Neutrophil (primary cell): ENCODE results near the gene SLC7A1.

Source experiments
- H3K27ac ChIP-seq: fragments of 200-600 bp; sonication (generic); 2 replicates; pipeline ENCODE4 v1.5.1; 2016; ENCODE audit warnings: mild to moderate bottlenecking, moderate library complexity
- H3K27me3 ChIP-seq: fragments of 200-600 bp; sonication (generic); 2 replicates; pipeline ENCODE4 v1.6.0; 2016; ENCODE audit warnings: mild to moderate bottlenecking
- H3K36me3 ChIP-seq: fragments of 200-600 bp; sonication (generic); 2 replicates; pipeline ENCODE4 v1.5.1; 2017
- H3K4me1 ChIP-seq, 2 experiments: fragments of 200-600 bp in 1 of 2; sonication (generic) in 1 of 2; 1 replicate in 1 of 2; 2 replicates in 1 of 2; pipeline versions ENCODE4 v1.5.1 to v1.6.1; 2013 to 2016; ENCODE audit warnings: low read depth in 1 of 2, low read length in 1 of 2, mild to moderate bottlenecking in 1 of 2, moderate library complexity in 1 of 2; ENCODE audit not compliant: control insufficient read depth in 1 of 2, insufficient read depth in 1 of 2
- H3K4me3 ChIP-seq, 2 experiments: fragments of 200-600 bp in 1 of 2; sonication (generic) in 1 of 2; 1 replicate in 1 of 2; 2 replicates in 1 of 2; pipeline ENCODE4 v1.5.1; 2013 to 2016; ENCODE audit warnings: low read depth in 1 of 2, low read length in 1 of 2, mild to moderate bottlenecking in 1 of 2, moderate library complexity in 1 of 2
- H3K9me3 ChIP-seq: fragments of 200-600 bp; sonication (generic); 2 replicates; pipeline ENCODE4 v1.5.1; 2016
- TF ChIP-seq, protein P1 (sequence below): fragments of 200-600 bp; sonication (generic); IDR thresholded peaks from 2 replicates; pipeline ENCODE4 v1.5.1; 2016; ENCODE audit warnings: antibody characterized with exemption

SLC7A1 gene

DNA sequence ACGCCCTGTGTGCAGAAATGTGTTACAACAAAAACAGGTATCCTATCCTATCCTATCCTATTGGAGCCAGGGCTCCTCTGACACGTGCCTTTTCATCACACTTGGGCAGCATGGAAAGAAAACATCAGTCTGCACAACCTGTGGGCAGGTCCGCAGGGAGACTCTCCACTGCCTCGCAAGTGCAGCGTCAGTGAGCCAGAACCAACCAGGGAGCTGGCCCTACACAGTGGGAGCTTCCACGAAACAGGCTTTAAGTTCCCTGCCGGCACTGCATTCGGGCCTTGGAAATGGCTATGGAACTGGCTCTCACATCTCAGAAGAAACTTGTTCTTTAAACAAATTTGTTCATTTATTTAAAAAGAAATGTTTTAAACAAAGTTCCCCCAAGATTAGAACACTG is 49.5 kb downstream of the SLC7A1 start:
- H3K9me3 ChIP-seq, result no peaks in the 10 kb centered on the region
- H3K27me3 ChIP-seq, result no peaks in the 10 kb centered on the region
- no peak overlapping the region for H3K4me3 ChIP-seq
- no peaks in the 10 kb centered on the region for H3K4me1 ChIP-seq
- TF ChIP-seq, protein P1, sequence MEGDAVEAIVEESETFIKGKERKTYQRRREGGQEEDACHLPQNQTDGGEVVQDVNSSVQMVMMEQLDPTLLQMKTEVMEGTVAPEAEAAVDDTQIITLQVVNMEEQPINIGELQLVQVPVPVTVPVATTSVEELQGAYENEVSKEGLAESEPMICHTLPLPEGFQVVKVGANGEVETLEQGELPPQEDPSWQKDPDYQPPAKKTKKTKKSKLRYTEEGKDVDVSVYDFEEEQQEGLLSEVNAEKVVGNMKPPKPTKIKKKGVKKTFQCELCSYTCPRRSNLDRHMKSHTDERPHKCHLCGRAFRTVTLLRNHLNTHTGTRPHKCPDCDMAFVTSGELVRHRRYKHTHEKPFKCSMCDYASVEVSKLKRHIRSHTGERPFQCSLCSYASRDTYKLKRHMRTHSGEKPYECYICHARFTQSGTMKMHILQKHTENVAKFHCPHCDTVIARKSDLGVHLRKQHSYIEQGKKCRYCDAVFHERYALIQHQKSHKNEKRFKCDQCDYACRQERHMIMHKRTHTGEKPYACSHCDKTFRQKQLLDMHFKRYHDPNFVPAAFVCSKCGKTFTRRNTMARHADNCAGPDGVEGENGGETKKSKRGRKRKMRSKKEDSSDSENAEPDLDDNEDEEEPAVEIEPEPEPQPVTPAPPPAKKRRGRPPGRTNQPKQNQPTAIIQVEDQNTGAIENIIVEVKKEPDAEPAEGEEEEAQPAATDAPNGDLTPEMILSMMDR, result no peak
- H3K27ac ChIP-seq, result no peak overlapping the region
- peaks cover 6% of the 10 kb centered on the region for H3K36me3 ChIP-seq

DNA sequence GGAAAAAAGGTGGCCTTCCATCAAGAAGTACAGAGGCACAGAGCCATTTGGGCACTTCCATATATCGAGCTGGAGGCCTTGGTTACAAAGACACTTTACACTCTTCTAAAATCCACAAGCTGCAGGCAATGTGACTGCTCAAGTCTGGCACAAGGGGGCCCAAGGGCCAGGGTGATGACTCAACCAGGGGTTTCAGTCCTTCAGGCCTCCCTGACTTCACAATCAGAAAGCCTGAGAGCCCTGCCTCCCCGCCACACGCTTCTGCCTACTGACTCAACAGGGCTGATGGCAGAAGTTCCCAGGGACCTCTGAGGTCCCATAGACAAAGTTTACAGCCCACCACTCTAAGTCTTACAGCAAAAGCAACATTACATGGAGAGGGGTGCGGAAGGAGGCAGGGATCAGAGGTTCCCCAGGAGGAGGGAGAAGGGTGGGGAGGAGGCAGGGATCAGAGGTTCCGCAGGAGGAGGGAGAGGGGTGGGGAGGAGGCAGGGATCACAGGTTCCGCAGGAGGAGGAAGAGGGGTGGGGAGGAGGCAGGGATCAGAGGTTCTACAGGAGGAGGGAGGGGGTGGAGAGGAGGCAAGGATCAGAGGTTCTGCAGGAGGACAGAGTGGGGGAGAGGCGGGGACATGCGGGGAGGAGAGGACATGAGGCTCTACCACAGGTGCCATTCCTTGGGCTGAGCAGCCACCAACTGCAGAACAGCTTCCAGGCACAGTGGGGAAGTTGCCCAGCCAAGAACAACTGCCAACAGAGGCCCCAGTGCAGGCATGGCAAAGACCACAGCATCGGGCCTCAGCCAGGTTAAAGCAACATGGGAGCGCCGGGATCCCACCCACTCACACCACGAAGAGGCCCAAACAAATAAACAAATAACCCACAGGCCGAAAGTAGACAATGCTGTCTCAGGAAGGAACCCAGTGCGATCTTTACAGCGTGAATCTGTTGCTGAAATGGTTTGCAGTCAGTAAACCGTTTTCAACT is 52.0 kb downstream of the SLC7A1 start:
- Histone ChIP-seq H3K4me1 (no peaks in the 10 kb centered on the region), H3K27me3 (no peaks in the 10 kb centered on the region), H3K9me3 (no peaks in the 10 kb centered on the region), H3K36me3 (no peaks in the 10 kb centered on the region), H3K4me3 (no peak overlapping the region), H3K27ac (no peak overlapping the region)
- TF ChIP-seq, protein P1, result no peak

DNA sequence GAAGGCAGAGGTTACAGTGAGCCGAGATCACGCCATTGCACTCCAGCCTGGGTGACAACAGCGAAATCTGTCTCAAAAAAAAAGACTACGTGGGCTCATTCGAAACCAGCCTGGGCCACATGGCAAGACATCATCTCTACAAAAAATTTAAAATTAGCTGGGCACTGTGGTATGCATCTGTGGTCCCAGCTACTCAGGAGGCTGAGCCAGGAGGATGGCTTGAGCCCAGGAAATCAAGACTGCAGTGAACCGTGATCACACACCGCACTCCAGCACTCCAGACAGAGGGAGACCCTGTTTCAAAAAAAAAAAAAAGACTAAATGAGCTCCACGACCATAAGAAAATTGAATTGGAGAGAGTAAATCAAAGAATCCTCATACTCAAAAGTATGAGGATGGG is 53.1 kb downstream of the SLC7A1 start:
- H3K36me3 ChIP-seq, result no peaks in the 10 kb centered on the region
- H3K27ac ChIP-seq, result no peak overlapping the region
- no peaks in the 10 kb centered on the region for H3K9me3 ChIP-seq
- H3K27me3 ChIP-seq, result no peaks in the 10 kb centered on the region
- TF ChIP-seq, protein P1, result no peak
- no peaks in the 10 kb centered on the region for H3K4me1 ChIP-seq
- no peak overlapping the region for H3K4me3 ChIP-seq

DNA sequence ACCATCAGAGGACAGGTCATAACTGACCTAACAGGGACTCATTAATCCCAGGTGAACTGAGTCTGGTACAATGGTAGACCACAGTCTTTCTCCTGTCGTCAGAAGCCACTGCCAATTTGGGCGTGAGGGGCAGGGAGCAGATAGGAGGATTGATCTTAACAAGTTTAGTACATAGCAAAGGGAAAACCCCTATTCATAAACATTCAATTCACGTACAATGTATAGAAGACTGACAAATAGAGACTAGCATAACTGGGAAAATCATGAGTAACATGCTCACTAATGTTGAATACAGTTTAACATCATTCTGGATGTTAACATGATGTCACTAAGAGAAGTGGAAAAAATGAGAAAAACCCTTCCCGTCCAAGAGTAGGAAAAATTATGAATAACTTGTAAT is 54.1 kb downstream of the SLC7A1 start:
- TF ChIP-seq, protein P1, result no peak
- Histone ChIP-seq H3K9me3 (no peaks in the 10 kb centered on the region), H3K4me1 (no peaks in the 10 kb centered on the region), H3K4me3 (no peak overlapping the region), H3K36me3 (no peaks in the 10 kb centered on the region), H3K27me3 (no peaks in the 10 kb centered on the region), H3K27ac (no peak overlapping the region)

DNA sequence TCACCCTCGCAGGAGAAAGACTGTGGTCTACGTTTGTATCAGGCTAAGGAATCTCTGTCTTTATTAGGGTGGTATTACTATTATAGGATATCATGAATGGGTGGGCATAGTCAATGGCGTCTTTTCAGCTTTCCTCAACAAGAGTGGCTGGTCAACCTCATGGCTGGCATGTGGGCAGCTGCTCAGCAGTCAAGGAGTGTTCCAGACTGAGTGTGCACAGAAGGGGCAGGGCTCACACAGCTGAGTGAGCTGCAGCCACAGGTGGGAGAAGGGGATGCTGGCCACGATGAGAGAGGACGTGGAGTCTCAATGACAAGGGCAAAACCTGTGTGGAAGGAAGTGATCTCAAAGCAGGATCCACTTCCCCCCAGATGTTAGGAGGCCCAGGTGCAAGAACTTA is 54.7 kb downstream of the SLC7A1 start:
- Histone ChIP-seq H3K4me3 (no peak overlapping the region), H3K27me3 (no peaks in the 10 kb centered on the region), H3K4me1 (no peaks in the 10 kb centered on the region), H3K9me3 (no peaks in the 10 kb centered on the region), H3K36me3 (peaks cover 4% of the 10 kb centered on the region), H3K27ac (no peak overlapping the region)
- TF ChIP-seq, protein P1, result no peak
